ENCODE measurements around the gene CGB7. TPM values are rescaled to one million over a fixed set of nuclear protein-coding genes. Genes with fewer than 3 reads are reported as not detected.

The CGB7 gene
- total and polyA plus RNA-seq, 2 of the 13 experiments (the other 11 are each of a cell fraction or from before 2014, with no cell fraction given), result 0.07 TPM; not detected in 1

- TF ChIP-seq MED8 (CRISPR knock-in tag; IDR thresholded peaks at IDR 0.05; ENCODE audit: insufficient replicate concordance) (peak; percentile 24), ZNF232 (CRISPR knock-in tag; IDR thresholded peaks at IDR 0.05; ENCODE audit: borderline replicate concordance) (peak; percentile 76; the same call in 1 of the 2 replicates), AKNA (CRISPR knock-in tag; IDR thresholded peaks at IDR 0.05; ENCODE audit: borderline replicate concordance) (no peak), SP2 (CRISPR knock-in tag; IDR thresholded peaks at IDR 0.05) (peak; percentile 65; the same call in 1 of the 2 replicates), BORCS8-MEF2B (CRISPR knock-in tag; IDR thresholded peaks at IDR 0.05) (peak; percentile 57; the same call in 1 of the 2 replicates), RXRA (CRISPR knock-in tag; IDR thresholded peaks at IDR 0.05) (peak; percentile 81), ZNF75D (CRISPR knock-in tag; IDR thresholded peaks at IDR 0.05; ENCODE audit: borderline replicate concordance) (no peak), RERE (CRISPR knock-in tag; IDR thresholded peaks at IDR 0.05; ENCODE audit: low read depth) (0 out of 2 replicates have a peak, but pooled peaks have one; percentile 31), ZNF580 (CRISPR knock-in tag; IDR thresholded peaks at IDR 0.05; ENCODE audit: borderline replicate concordance, low read depth) (peak; percentile 26; the same call in 1 of the 2 replicates), TCF7L2 (IDR thresholded peaks at IDR 0.05; ENCODE audit: low read depth, low read length) (no peak), ARHGAP35 (CRISPR knock-in tag; IDR thresholded peaks at IDR 0.05; ENCODE audit: borderline replicate concordance) (peak; percentile 93), NFE2 (CRISPR knock-in tag; IDR thresholded peaks at IDR 0.05) (no peak), TMF1 (CRISPR knock-in tag; IDR thresholded peaks at IDR 0.05; ENCODE audit: low read depth) (peak; percentile 66; the same call in 1 of the 2 replicates), ZNF775 (CRISPR knock-in tag; IDR thresholded peaks at IDR 0.05; ENCODE audit: borderline replicate concordance) (no peak), ZSCAN5A (CRISPR knock-in tag; IDR thresholded peaks at IDR 0.05; ENCODE audit: borderline replicate concordance) (peak; percentile 58), AGO2 (optimal IDR thresholded peaks at IDR 0.05; ENCODE audit: low read depth, low read length) (peak; percentile 94)
Measured at GRCh38 chr19:49085020-49085867, 27.7 kb upstream of the CGB7 start, which contains the start of gene SNRNP70 (continued).
